HG03095 (cell line): ENCODE results near the gene GALK1.

Experiments
- ATAC-seq: cut with Tn5 transposase; IDR thresholded peaks from one replicate; pipeline ENCODE4 v1.9.1; 2021; ENCODE audit warnings: moderate library complexity; ENCODE audit not compliant: unreplicated experiment

Gene GALK1

GRCh38 chr17:75729351-75729750 is 35.6 kb downstream of the GALK1 start:
- ATAC-seq: no peak

- no peak for ATAC-seq
Observed at GRCh38 chr17:75727391-75727790, 37.6 kb downstream of the GALK1 start.

GRCh38 chr17:75725504-75725903 is 39.5 kb downstream of the GALK1 start:
- ATAC-seq: no peak

GRCh38 chr17:75724016-75725003 is 40.7 kb downstream of the GALK1 start:
- ATAC-seq: no peak

GRCh38 chr17:75723171-75723930 is 41.6 kb downstream of the GALK1 start:
- no peak for ATAC-seq

GRCh38 chr17:75722542-75723095 is 42.4 kb downstream of the GALK1 start:
- ATAC-seq: no peak

GRCh38 chr17:75722076-75722475 is 42.9 kb downstream of the GALK1 start:
- ATAC-seq: no peak

GRCh38 chr17:75721463-75722011 is 43.5 kb downstream of the GALK1 start:
- no peak for ATAC-seq

- ATAC-seq: no peak
Observed at GRCh38 chr17:75720656-75721462, 44.1 kb downstream of the GALK1 start, which contains the start of gene ITGB4. ITGB4 (plus strand) TSS chr17:75721459; CDS start chr17:75724704, 3,245 bp downstream.

- ATAC-seq: no peak
Observed at GRCh38 chr17:75719732-75720131, 45.3 kb downstream of the GALK1 start.

- ATAC-seq: no peak
Observed at GRCh38 chr17:75712446-75712845, 52.5 kb downstream of the GALK1 start.
